Fibroblast of gingiva (primary cell): ENCODE results near the gene OSBPL3.

ENCODE experiments used
- DNase-seq: peaks from one replicate; pipeline ENCODE4 v3.0.0-alpha.2; 2011; ENCODE audit warnings: low read depth

Gene OSBPL3

GRCh38 chr7:24979470-24979862 lies 512 bp downstream of the OSBPL3 start:
- DNase-seq: peak; percentile 67

DNA sequence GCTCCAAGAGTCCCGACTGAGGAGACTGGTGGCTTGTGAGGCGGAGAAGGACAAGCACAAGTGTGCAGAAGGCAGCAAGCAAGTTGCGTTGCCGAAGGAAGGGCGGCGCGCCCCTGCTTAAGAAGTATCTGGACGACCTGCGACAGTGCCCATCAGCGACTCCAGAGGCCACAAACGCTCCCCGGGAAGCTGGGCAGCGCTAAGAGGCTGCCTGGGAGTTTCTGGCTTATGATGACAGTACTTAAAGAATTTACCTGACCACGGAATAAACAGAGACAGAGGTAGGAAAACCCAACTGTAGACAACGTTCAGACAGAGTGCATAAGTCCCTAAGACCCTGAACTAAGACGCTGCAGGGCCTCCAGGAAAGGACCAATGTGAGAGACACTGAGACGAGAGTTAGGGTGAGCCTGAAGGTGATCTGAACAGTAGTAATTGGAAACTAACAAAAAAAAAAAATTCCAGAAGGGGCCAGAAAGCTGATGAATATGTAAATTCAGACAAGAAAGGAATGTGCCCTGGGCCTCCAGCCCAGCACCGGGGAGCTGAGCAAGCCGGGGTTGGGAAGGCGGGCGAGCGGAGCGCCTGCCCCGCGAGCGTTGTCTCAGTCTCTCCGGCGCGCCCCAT lies 1.0 kb downstream of the OSBPL3 start:
- no peak for DNase-seq

DNA sequence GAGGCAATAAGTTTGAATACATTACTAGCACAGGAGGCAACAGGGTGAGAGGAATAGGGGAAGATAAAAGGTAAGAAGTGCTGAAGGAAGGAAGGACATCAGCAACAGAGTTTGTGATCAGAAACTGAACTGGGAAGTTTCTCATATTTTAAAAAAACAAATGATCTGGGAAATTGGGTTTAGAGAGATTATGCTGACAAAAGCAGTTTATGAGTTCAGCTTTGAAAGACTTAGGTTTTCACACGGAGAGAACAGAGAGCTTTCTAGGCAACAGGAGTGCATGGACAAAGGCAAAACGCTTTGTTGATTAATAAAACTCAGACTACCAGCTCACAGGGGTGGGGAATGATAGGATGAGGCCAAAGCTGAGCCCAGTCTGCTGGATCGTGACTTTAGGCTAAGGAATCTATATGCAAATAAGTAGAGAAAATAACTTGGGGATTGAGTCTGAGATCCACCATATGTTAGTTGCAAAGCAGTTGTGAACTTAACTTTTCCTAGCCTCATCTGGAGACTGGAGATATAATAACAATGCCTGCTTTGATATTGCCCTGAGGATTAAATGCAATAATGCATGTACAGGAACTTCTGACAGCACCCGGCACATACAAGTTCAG lies 4.2 kb downstream of the OSBPL3 start:
- no peak for DNase-seq

DNA sequence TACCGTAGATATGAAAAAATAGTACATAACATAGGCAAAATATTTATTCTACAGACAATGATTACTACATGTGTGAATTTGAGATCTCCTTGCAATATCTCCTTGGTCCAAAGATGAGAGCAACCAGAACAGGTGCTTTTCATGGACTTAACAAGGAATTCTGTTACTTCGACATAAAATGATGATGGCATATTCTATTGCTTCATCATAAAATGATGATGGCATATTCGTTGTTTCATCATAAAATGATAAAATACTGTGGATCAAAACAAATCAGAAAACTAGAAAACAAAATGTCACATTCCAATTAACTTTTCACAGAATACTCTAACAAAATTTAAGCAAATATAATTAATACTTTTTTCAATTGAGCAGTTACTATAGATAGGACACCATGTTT lies 4.8 kb downstream of the OSBPL3 start:
- no peak for DNase-seq

GRCh38 chr7:24974026-24974832 lies 5.7 kb downstream of the OSBPL3 start:
- DNase-seq: no peak

- DNase-seq: no peak
Observed at GRCh38 chr7:24972991-24973390, 7.0 kb downstream of the OSBPL3 start.

GRCh38 chr7:24972166-24972477 lies 7.9 kb downstream of the OSBPL3 start:
- DNase-seq: no peak

GRCh38 chr7:24971333-24972165 lies 8.4 kb downstream of the OSBPL3 start:
- peak; percentile 83 for DNase-seq

DNA sequence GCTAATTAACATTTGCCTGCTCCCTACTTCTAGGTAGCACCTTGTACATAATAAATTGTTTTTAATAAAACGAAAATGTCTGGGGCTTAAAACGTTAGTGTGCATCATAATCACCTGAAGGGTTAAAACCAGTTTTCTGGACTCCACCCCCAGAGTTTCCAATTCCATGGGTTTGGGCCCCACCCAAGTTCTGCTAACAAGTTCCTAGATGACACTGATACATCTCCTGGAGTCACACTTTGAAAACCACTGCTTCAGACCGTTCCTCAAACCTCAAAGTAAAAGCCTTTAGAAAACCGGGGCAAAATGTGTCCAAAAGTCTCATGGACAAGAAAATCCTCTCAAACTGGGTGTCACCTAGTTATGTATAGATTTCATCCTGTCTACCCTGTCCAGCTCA lies 9.3 kb downstream of the OSBPL3 start:
- no peak for DNase-seq

DNA sequence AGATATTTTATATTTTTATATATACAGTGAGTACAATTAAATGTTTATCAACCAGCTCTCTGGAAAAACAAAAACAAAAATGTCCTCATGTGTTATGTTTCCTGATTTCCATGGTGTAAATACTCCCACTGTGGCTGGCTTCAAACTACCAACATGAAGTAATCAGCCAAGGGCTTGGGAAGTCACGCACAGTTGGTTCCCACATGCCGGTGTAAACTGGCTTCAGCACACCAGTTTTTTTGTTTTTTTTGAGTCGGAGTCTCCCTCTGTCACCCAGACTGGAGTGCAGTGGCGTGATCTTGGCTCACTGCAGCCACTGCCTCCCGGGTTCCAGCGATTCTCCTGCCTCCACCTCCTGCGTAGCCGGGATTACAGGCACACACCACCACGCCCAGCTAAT lies 11.8 kb downstream of the OSBPL3 start:
- peak; percentile 24 for DNase-seq

DNA sequence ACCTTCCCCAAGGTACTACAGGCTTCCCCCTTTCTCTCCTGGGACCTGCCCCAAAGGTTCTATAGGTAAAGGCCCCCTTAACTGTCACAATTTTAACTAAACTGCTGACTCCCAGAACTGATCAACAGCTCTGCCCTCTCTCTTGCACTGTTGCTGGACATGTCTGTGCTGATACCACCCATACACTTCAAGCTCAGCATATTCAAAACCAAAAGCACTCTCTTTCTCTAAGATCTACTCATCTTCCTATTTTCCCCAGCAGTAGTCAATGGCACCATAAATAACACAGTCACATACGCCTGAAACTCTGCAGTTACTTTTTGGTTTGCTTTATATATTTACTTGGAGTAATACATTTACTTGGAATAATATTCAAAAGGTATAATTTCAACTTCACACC lies 12.3 kb downstream of the OSBPL3 start:
- DNase-seq: no peak

- no peak for DNase-seq
Observed at GRCh38 chr7:24966802-24967201, 13.2 kb downstream of the OSBPL3 start.

DNA sequence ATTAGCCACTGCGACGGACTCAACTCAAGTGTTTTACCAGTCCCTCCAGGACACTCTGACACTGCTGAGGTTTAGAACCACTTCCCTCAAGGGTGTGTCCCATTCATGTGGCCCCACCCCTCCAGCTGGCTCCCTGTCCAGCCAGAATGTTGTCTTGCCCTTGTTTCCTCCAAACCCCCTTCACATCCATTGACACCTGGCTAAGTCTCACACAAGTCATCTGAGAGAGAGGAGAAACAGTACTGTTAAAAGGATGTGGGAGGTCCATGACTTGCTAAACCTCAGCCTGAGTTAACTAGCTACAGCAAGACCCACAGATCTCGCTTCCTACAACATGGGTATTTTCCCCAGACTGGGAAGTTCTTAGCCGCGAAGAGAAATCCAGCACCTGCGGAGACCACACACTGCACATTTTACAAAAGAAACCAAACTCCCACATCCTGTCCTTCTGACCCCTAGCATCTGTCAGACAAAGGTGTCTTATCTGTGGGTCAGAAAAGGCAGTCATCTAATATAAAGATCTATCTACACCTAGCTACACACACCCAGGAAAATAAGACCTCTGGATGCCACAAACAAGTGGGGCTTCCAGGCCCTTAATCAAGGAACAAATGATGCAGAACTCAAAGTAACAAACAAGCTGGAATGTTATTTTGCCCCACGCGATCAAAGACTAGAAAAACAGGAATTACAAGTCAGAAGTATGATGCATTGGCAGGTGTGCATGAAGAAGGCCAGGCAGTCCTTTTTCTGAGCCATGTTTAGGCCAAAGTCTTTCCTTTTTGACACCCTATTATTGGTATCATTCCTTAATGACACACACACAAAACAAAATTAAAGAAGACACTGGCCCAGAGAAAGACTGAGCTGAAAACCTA lies 13.9 kb downstream of the OSBPL3 start:
- DNase-seq: no peak

GRCh38 chr7:24964191-24964590 lies 15.8 kb downstream of the OSBPL3 start:
- no peak for DNase-seq

DNA sequence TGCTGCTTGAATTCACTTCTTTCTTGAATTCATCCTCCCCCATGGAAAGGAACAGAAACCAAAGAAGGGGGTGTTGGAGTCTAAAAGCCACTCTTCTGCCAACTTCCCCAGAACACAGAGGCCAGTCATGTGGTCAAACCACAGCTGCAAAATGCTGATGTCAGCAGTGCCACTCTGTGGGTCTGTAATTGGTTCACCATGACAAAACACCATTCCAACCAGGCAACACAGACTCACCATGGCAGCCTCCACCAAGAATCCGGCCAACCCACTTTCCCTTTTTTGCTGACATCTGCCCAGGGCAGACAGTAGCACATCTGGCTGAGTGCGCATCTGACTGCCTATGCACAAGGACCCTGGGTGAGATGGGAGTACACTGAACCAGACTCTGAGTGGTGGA lies 16.8 kb downstream of the OSBPL3 start:
- DNase-seq: peak; percentile 89

- no peak for DNase-seq
Observed at GRCh38 chr7:24962418-24962962, 17.5 kb downstream of the OSBPL3 start.

- DNase-seq: no peak
Observed at GRCh38 chr7:24959735-24960485, 20.1 kb downstream of the OSBPL3 start.

GRCh38 chr7:24958399-24958798 lies 21.6 kb downstream of the OSBPL3 start:
- no peak for DNase-seq

- peak; percentile 66 for DNase-seq
Observed at GRCh38 chr7:24956021-24956420, 24.0 kb downstream of the OSBPL3 start.

DNA sequence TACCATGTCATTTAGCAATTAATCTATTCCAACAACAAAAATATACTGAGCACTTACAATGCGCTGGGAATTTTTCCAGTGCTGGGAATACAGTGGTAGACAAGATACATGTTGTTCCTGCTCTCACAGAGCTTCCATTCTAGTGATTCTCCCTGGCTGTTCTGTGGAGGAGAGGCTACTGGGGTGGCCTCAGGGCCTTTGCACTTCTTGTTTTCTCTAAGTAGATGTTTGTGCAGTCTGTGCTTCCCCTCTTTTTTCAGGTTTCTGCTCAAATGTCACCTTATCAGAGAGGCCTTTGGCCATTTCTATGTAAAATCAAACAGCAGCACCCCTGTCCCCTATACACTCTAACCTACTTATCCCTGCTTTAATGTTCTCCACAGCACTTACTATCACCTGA lies 24.7 kb downstream of the OSBPL3 start:
- DNase-seq: no peak

- DNase-seq: no peak
Observed at GRCh38 chr7:24952464-24952863, 27.5 kb downstream of the OSBPL3 start.
